ENCODE measurements around the gene AQP2.

GRCh38 chr12:49990273-49990672, 39.7 kb downstream of the AQP2 start:
- TF ChIP-seq POLR2A (IDR thresholded peaks at IDR 0.05): no peak
- no peak for TF ChIP-seq CTCF (IDR thresholded peaks at IDR 0.05)
